Hepatocyte (in vitro differentiated cells): ENCODE measurements around the gene GABBR1.

Source experiments
- EZH2 ChIP-seq: fragments of 200-600 bp; sonication (generic); IDR thresholded peaks from 2 replicates; pipeline ENCODE4 v1.6.1; 2016; ENCODE audit warnings: antibody characterized with exemption, mild to moderate bottlenecking, borderline replicate concordance
- EZH2phosphoT487 ChIP-seq: fragments of 200-600 bp; sonication (generic); IDR thresholded peaks from one replicate; pipeline ENCODE4 v1.6.1; 2018; ENCODE audit warnings: antibody characterized with exemption, mild to moderate bottlenecking, low read depth, moderate library complexity; ENCODE audit not compliant: unreplicated experiment, severe bottlenecking

DNA sequence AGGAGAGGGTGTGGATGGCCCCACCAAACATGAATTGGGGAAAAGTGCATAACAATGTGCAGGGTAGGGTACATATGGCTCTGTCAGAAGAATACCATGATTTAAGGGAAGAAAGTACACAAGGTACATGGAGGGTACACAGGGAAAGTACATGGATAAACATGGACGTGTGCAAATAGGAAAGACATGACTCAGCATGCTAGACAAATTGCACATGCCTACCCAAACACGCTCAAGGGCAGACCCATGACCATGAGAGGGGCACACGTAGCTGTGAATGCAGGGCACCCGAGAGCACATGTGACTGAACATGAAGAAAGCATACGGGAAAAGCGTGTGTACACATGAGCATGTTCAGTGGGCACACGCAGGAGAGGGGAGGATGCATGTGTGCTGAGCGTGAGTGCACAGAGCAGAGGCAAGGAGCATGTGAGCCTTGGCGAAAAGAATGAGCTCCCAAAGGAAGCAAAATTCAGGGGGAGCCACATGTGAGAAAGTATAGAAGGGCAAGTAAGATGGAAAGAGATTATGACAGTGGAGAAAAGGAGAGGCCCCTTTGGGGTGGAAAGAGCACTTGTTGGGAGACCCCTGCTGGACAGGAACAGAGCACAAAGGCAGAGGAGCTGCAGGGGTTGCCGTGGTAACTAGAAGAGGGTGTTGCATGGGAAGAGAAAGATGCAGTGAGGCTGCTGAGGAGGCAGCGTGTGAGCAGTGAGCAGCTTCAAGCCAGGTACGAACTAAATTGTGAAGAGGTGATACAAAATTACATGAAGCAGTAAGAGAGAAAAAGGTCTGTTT lies 30.2 kb downstream of the GABBR1 start:
- TF ChIP-seq EZH2, result no peak
- TF ChIP-seq EZH2phosphoT487, result no peak
